Subcutaneous adipose tissue (tissue), 4 donors: ENCODE measurements around the gene SP1. TPM values are rescaled to one million over a fixed set of nuclear protein-coding genes. Genes with fewer than 3 reads are reported as not detected.

Experiments used
- total RNA-seq, 4 donors: library from RNA; depleted of rRNA; stranded (reverse); fragments of >200 nt; gene quantifications; one replicate each; pipeline ENCODE4 v1.1.0, GENCODE V29; 2016
- TF ChIP-seq, protein P1 (sequence below): fragments of 450-650 bp; IDR thresholded peaks from one replicate; pipeline ENCODE4 v1.5.1; 2016; ENCODE audit warnings: low read depth, mild to moderate bottlenecking, control low read depth, antibody characterized with exemption, moderate library complexity

SP1 gene
- total RNA-seq, 4 donors from 2014 or later: 53.0 to 81.8 (median 72.7) TPM

DNA sequence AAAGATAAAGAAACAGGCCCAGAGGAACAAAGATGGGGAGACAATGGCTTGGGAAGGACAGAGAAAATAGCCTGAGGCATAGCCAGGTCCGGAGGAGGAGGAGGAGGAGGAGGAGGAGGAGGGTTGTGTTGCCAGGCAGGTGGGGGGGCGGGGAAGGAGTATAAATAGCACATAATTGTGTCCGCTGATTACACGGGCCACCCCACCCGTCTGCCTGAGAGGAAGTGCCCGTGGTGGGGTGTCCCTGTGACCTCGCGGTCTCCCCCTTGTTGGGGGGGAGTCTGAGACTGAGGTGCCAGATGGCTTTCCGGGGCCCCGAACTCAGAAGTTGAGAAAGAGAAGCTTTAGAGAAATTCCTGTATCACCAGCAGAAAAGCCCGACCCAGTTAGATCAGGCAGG, 42.0 kb upstream of the SP1 start:
- TF ChIP-seq, protein P1, sequence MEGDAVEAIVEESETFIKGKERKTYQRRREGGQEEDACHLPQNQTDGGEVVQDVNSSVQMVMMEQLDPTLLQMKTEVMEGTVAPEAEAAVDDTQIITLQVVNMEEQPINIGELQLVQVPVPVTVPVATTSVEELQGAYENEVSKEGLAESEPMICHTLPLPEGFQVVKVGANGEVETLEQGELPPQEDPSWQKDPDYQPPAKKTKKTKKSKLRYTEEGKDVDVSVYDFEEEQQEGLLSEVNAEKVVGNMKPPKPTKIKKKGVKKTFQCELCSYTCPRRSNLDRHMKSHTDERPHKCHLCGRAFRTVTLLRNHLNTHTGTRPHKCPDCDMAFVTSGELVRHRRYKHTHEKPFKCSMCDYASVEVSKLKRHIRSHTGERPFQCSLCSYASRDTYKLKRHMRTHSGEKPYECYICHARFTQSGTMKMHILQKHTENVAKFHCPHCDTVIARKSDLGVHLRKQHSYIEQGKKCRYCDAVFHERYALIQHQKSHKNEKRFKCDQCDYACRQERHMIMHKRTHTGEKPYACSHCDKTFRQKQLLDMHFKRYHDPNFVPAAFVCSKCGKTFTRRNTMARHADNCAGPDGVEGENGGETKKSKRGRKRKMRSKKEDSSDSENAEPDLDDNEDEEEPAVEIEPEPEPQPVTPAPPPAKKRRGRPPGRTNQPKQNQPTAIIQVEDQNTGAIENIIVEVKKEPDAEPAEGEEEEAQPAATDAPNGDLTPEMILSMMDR: no peak

DNA sequence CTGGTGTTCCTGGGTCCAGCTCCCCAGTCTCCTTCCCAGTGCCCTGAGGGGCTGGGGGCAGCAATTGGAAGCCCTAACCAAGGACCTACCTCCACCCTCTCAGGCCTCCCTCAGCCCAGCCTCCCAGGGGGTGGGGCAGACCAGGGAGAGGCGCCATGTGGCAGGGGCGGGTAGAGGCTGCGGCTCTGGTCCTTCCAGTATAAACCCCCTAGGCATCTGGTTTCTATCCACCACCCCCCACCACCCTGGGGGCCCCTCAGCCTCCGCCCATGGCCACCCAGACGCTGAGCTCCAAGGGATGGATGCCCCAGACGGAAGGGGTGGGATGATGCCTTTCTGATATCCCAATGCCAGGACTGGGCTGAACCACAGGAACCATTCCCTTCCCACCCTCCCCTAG, 41.1 kb upstream of the SP1 start:
- TF ChIP-seq, protein P1: no peak

DNA sequence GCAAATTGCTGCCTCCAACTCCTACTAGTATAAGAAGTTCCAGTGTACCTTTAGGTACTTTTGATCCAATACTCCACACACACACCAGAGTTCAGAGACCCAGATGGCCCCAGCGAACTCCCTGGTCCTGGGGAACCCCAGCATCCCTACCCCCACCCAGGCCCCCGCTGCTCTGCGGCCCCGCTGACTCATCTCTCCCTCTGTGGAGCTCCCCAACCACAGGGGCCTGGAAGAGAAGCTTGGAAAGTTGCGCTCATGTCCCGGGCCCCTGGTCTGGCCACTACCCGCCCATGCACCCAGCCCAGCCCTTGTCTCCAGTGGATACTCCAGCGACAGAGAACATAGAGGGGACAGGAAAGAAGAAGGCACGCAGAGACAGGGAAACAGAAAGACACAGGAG, 39.6 kb upstream of the SP1 start:
- TF ChIP-seq, protein P1: no peak

DNA sequence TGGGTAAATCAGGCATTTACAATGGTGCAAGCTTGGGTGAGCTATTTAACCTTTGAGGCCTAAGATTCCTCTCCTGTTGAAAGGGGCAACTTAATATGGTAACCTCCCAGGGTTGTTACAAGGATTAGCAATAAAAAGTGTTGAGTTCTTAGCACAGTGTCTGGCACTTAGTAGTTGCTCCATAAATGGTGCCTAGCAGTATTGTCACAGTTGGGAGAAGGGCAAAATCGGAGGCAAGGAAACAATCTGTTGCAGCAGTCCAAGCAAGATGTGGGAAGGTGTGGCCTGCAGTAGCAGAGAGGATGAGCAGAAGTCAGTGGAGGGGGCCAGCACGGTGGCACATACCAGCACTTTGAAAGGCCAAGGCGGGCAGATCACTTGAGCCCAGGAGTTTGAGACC, 36.5 kb upstream of the SP1 start:
- TF ChIP-seq, protein P1: no peak

DNA sequence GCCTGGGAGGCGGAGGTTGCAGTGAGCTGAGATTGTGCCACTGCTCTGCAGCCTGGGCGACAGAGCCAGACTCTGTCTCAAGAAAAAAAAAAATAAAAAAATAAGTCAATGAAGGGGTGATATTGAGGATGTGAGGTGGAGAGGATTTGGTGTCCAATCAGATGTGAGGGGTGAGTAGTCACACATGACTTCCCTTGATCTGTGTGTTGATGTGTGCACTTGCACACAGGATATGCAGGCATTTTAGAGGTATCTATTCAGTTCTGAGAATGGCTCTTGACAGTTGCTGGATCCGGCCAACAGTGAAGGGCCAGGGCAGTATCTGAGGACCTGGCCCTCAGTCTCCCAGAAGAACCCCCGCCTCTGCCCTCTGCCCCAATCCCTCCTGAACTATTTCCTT, 36.0 kb upstream of the SP1 start:
- TF ChIP-seq, protein P1: no peak

DNA sequence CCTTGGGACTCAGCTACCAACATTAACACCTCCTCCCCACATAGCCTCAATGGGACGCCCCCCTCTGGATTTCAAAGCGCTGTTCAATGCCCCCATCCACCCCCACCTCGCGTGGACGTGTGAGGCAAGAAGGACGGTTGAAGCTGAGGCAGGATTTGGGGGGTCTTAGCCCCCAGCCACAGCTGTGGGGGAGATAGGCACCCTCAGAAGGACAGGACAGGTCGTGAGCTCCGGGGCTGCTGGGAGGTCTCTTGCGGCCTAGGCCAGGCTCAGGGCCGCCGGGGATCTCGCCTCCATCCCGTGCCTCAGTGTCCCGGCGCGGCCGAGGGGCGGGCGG, 35.5 kb upstream of the SP1 start:
- TF ChIP-seq, protein P1: no peak

DNA sequence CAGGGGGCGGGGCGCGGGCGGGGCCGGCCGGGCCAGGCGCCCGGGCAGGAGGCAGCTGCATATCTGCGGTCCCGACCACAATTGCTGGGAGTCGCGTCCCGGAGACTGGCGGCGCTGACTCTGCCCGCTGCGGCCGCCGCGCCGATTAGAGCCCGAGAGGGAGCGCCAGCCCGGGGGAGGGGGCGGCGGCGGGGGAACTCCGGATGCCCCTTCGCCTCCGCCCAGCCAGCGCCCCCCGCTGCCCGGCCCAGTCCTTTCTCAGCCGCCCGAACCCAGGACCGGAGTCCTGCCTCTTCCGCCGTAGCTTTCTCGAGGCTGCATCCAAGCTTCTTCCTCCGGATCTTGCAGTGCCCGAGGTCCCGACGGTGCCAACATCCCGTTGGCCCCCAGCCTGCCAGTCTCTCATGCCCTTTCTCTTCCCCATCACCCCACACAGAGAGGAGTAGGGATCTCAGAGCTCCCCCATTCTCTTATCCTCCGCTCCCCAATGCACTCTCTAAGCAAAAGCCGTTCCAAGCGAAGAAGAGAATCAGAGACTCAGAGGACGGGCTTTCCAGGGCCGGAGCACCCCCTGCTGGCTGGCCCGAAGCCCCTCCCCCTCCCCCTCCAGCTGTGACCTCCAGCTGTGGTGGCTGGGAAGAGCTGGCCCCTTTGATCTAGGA, 35.0 kb upstream of the SP1 start:
- TF ChIP-seq, protein P1: no peak
